Colon (tissue), 2 donors: ENCODE data around the gene WIF1.

Source experiments
- FAIRE-seq: peaks from 2 replicates; lab custom pipeline; 2012; peaks lifted over from hg19 to GRCh38; lab: Jason Lieb, UNC
- donor health status: control.
- donor health status: control.

The WIF1 gene

GRCh38 chr12:65022960-65023359, 98.1 kb downstream of the WIF1 start:
- no peak for FAIRE-seq

- FAIRE-seq = no peak
Observed at GRCh38 chr12:65022421-65022820, 98.7 kb downstream of the WIF1 start.

- FAIRE-seq = no peak
Observed at GRCh38 chr12:65019696-65020234, 101.3 kb downstream of the WIF1 start.

GRCh38 chr12:65016881-65017650, 104.0 kb downstream of the WIF1 start:
- no peak for FAIRE-seq

- FAIRE-seq = no peak
Observed at GRCh38 chr12:65015850-65016249, 105.3 kb downstream of the WIF1 start.

GRCh38 chr12:65014504-65015271, 106.4 kb downstream of the WIF1 start:
- no peak for FAIRE-seq

- no peak for FAIRE-seq
Observed at GRCh38 chr12:65010437-65010836, 110.7 kb downstream of the WIF1 start.

GRCh38 chr12:65005716-65006115, 115.4 kb downstream of the WIF1 start:
- FAIRE-seq = no peak

GRCh38 chr12:65004270-65004669, 116.8 kb downstream of the WIF1 start:
- no peak for FAIRE-seq
